CD4-positive, alpha-beta T cell treated with Interleukin-17A for 4 hours (primary cell): ENCODE results near the gene TENM4.
"Not testable (repeated sequence)": the region's sequence is repeated elsewhere in the genome, so short reads cannot be mapped to it uniquely, and the experiment has no call there.

ENCODE experiments used
- DNase-seq: peaks from one replicate; pipeline ENCODE4 v3.0.0-alpha.2; 2020; ENCODE audit warnings: mixed read lengths

TENM4 gene

DNA sequence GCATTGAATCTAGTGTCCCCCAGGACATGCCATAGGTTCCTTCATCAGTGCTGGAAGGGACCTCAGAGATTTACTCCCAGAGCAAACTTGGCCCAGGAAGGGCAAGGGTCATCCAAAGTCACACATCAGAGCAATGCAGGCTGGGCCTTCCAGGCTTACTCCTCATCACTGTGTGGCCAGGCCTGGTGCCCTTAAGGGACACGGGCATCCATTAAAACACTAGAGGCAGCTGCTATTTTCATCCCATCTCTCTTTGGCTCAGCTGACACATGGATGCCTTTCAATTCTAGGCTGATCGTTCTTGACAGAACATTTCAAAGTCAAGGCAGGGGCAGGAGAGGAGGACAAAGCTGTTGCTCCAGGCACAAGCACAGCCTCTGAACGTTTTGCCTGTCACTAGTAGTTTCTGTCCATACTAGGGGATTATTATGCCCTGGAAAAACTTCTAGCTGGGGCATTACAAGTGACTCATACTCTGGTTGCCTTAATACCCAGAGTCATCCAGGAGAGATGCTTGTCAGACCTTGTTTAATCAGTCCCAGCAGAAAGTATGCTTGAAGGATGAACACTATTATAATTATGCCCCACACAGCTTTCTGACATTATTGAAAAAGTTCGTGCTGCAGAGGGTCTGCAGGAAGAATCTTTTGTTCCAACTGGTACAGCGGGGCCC lies 240.3 kb downstream of the TENM4 start:
- DNase-seq: no peak

DNA sequence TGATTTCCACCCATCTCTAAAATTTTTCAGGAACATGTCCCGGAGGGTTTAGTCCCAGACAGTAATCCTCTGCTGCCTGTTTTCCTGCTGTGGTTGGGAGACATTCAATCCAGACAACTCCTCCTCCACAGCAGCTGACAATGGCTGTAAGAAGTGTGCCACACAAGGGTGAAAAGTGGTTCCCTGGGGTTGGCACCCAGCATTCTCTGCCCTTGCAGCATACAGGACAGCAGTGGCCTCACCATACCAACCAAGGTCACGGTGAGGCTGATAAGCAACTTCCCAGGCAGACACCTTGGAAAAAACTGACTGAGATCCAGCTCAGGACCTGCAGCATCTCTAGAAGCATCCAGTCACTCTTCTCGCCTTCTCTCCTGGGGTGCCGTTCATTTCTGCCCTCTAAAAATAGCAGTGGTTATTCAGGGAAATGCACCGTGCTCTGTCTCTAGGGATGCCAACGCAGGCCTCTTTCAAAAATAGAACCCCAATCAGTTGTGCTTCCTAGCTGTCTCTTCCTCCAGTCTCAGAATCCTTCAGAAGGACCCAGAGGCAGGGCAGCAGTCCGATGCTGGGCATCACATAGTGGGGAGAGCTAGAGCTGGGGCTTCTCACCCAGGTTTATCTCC lies 241.0 kb downstream of the TENM4 start:
- no peak for DNase-seq

DNA sequence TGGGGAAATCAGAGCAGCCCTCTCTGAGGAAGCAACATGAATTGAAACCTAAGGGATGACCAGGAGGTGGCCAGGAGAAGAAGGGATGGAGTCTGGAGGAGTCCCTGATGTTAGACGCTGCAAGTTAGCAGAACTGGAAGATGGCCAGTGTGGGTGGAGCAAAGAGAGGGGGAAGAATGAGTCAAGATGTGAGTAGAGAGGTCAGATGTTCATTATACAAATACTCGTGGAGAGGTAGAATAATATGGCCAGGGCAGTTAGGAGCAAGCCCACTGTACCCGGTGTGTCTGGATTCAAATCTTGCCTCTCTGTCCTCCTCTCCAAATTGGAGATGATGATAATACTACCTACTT lies 242.0 kb downstream of the TENM4 start:
- DNase-seq: no peak

DNA sequence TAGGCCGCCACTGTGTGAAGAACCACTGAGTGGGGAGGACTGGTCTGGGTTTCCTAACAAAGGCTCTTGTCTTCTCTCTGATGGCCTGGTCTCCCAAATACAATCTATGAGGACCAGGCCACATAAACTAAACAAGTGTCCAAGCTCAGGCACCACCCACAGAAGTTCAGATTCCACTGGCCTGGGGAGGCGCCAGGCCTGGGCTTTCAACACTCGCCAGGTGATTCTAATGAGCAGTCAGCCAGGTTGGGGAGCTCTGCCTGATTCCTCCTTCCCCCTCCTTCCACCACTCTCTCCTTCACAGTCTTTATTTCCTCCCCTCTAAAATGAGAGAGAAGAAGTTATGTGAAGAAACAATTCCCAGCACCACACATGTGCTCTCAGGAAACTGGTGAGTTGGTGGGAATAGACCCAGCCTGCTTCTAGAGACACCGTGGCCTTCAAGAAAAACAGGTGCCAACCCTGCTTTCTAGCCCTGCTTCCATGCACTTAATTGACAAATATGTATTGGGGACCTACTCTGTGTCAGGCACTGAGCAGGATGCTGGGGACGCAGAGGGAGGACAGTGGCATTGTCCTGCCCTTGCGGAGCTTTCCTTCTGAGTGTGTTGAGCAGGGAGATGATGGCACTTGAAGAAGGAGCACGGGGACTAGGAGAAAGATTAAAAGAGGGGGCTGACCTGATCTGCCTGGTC lies 242.5 kb downstream of the TENM4 start:
- no peak for DNase-seq

DNA sequence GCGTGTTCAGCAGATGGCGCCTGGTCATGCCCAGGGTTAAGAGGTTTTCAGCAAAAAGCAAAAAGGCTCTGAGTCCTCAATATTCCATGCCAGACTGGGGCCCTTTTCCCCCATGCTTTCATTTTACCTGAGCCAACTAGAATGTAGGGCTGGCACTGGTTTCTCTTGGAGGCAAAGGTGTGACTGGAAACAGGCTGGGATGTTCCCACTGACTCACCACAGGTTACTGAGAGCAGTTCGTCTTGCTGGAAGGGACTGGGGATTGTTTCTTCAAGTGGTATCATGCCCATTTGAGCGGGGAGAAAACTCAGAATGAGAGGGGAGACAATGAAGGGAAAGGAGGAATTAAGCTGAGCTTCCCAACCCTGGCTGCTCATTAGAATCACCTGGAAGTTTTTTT lies 243.9 kb downstream of the TENM4 start:
- DNase-seq: no peak

DNA sequence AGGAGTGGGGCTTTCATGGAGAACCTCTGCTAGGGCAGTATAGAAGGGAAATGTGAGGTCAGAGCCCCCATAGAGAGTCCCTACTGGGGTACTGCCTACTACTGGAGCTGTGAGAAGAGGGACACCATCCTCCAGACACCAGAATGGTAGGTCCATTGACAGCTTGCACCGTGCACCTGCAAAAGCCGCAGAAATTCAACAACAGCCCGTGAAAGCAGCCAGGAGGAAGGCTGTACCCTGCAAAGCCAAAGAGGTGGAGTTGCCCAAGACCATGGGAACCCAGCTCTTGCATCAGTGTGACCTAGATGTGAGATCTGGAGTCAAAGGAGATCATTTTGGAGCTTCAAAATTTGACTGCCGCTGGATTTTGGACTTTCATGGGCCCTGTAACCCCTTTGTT lies 245.6 kb downstream of the TENM4 start:
- DNase-seq: no peak

DNA sequence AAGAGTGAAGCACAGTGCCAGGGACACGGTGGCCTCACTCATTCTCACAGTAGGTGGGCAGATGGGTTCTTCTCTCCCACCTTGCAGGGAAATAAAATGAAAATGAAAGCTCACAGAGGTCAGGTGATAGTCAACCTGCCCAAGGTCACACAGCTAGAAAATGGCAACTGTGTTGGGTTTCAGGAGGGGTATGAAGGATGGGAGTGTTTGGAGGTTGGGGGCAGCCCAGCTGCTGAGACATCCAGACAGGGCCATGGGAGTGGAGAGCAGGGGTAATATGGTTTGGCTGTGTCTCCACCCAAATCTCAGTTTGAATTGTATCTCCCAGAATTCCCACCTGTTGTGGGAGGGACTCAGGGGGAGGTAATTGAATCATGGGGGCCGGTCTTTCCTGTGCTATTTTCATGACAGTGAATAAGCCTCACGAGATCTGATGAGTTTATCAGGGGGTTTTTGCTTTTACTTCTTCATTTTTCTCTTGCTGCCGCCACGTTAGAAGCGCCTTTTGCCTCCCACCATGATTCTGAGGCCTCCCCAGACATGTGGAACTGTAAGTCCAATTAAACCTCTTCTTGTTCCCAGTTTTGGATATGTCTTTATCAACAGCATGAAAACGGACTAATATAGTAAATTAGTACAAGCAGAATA lies 247.0 kb downstream of the TENM4 start:
- DNase-seq: no peak

DNA sequence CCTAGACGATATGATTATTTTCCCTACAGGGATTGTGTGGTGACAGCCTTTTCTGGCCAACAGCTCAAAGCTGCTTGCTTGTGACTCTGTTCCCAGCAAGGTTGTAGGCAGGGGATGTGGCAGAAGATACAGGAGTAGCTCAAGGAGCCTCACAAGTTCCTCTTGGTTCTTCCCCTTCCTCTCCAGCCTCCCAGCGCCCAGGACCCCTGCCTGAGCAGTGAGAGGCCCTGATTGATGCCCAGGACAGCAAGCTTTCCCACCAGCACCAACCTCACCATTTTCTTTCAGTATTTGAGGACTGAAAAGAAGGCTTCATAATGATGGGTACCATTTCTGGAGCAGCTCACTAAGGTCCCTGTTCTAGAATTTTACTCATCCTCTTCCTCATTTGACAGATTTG lies 248.0 kb downstream of the TENM4 start:
- no peak for DNase-seq

DNA sequence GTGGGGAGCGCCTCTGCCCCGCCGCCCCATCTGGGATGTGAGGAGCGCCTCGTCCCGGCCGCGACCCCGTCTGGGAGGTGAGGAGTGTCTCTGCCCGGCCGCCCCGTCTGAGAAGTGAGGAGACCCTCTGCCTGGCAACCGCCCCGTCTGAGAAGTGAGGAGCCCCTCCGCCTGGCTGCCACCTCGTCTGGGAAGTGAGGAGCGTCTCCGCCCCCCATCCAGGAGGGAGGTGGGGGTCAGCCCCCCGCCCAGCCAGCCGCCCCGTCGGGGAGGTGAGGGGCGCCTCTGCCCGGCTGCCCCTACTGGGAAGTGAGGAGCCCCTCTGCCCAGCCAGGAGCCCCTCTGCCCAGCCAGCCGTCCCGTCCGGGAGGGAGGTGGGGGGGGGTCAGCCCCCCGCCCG lies 249.1 kb downstream of the TENM4 start:
- not testable (repeated sequence) for DNase-seq

DNA sequence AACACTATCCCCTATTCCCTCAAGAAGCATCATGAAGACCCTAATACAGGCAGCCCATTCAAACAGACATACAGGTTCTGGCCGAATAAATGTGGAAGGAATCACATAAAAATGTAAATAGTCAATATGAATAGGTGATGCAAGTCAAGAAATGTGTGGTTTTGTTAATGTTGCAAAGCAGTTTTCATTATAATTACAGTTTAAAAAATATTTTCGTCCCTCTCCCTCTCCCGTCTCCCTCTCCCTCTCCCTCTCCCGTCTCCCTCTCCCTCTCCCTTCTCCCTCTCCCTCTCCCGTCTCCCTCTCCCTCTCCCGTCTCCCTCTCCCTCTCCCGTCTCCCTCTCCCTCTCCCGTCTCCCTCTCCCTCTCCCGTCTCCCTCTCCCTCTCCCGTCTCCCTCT lies 250.3 kb downstream of the TENM4 start:
- DNase-seq: not testable (repeated sequence)

DNA sequence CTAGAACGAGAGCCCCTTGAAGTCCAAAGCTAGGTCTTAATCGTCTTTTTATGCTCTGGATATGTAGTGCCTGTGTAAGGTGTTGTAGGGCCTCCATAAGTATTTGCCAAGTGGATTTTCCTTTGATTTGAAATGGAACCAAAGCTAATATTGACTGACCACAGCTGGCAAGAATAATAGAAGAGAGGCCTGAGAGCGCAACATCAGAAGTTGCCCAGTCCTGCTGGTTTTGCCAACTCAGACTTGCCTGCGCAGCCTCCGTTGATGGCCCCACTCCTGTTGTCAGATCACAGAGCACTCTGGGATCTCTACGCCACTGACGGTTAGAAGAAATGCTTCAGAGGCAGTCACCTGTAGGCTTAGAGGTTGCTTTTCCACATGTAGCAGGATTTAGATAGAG lies 251.2 kb downstream of the TENM4 start:
- no peak for DNase-seq

DNA sequence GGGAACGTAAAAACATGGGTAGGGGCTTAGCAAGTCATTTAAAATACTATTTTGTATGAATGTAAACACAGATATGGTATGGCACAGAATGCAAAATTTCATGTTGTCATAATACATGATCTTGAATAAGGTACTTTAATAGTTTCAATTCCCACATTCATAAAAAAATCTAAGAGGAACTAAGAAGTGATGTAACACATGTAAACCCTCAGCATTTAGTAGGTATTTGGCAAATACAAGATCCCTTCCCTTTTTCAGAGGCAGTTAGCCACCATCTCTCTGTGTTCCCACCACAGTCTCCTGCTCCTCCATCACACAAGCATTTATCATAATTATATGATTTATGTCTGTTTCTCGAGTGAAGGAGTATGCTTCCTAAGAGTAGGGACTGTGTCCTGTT lies 251.8 kb downstream of the TENM4 start:
- no peak for DNase-seq

DNA sequence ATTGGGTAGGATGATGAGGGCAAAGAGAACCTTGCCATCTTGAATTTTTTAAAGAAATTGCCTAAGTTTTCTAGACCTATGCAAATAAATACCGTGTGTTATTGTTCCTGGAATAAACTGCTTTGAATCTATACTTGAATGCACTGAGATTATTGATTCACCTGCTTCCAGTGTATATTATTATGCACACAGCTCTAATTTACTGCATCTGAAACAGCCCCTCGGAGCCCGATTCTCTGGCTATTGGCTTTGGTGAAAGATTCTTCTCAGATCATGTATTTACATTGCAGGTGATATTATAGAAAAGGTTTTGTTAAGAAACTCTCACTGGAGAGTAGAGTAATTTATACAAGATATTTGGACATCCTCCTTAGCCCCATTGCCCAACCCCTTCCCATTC lies 254.2 kb downstream of the TENM4 start:
- no peak for DNase-seq

DNA sequence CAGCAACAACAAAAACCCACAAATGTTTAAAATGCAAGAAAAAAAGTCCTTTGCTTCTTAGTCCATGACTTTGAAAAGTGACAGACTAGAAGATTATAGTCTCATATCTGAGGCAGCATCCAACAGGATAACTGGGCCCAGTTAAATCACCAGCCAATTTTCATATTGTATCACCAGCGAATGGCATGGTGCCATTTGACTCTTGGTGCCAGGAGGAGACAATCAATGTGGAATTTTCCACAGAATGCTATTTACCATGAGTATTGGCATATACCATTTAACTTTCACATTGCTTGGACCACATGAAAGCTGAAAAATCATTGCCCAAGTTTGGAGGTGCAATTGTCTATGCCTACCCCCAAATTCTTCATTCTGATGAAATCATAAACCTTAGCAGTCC lies 255.5 kb downstream of the TENM4 start:
- no peak for DNase-seq

DNA sequence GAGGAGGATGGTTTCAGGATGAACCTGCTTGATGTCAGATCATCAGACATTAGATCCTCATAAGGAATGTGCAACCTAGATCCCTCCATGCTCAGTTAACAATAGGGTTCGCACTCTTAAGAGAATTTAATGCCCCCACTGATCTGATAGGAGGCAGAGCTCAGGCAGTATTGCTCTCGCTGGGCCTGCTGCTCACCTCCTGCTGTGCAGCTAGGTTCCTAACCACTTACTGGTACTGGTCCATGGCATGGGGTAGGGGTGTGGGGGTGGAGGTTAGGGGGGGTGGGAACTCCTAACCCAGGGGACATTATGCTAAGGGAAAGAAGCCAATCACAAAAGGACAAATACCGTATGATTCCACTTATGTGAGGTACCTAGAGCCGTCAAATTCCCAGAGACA lies 256.5 kb downstream of the TENM4 start:
- no peak for DNase-seq

DNA sequence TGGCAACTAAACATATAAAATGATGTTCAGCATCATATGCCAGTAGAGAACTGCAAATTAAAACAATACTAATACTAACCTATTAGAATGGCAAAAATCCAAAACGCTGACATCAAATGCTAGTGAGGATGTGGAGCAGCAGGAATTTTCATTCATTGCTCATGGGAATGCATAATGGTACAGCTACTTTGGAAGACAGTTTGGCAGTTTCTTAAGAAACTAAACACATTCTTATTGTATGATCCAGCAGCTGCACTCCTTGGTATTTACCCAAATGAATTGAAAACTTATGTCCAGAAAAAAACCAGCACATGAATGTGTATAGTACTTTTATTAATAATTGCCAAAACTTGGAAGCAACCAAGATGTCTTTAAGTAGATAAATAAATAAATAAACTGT lies 258.0 kb downstream of the TENM4 start:
- no peak for DNase-seq

DNA sequence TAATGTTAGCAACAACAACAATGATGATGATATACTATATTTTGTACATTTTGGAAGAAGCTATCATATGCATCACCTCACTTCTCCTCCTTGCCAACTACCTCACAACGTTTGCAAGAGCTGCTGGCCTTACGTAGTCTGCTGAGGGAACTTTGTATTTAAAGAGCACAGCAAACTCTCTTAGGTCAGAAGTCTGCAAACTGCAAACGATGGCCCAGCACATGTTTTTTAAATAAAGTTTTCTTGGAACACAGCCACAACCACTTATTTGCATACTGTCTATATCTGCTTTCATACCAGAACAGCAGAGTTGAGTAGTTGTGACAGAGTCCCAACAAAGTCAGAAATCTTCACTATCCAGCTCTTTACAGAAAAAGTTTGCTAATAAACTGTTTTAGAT lies 261.7 kb downstream of the TENM4 start:
- DNase-seq: no peak

DNA sequence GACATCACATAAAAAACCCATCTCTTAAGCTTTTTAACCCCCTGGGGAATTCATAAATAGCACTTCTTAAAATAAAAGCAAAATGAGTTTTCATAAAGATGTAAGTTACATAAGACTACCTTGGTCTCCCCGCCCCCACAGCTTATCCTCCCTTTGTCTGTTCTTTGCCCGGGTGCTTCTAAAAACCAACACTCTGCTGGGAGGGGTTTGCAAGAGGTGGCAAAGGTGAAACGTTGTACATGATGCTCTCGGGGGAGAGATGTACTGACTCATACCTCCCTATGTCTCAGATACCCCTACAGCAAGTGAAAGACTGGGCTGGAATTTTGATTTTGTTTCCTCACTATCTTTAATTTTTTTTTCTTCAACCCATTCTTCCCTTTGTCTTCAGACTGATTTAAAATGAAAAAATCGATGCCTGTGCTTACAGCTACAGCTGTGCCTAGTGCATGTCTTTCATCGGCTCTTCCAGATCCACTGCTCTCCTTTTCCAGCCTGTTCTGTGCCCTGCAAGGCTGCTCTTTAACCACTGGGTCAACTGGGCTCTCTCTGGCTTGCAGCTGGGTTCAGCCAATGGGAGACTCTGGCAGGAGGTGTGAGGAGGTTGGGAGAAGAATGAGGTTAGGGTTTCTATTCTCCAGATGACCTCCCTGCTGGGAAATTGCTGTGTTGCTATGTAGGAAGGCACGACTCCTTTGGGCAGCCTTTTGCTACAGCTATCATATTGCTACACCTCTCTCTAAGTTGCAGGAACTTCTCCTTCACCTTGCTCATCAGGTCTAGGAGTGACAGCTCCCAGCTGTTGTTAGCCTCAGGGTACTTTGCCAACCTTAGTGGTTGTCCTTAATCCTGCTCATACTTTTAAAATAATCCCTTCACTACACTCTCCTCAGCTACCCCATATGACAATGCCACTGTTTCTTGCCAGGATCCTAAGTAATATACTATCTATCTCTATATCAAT lies 266.5 kb downstream of the TENM4 start:
- DNase-seq: no peak

DNA sequence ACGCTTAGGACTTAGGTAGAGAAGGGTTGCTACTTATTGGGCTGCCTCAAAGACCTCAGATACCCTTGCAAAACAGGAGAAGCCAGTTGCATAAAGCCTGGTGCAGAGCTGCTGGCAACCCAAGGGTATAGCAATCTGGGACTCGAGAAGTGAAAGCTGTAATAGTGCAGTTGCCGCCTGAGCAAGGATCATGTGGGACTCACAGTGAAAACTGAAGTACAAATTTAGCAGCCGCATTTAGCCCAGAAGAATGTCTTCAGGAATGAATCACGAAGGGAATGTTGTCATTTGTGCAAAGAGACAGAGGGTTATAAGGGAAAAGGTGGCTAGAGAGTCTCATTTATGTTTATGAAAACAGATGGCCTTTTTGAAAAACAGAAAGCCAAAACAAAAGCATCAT lies 267.2 kb downstream of the TENM4 start:
- DNase-seq: no peak

DNA sequence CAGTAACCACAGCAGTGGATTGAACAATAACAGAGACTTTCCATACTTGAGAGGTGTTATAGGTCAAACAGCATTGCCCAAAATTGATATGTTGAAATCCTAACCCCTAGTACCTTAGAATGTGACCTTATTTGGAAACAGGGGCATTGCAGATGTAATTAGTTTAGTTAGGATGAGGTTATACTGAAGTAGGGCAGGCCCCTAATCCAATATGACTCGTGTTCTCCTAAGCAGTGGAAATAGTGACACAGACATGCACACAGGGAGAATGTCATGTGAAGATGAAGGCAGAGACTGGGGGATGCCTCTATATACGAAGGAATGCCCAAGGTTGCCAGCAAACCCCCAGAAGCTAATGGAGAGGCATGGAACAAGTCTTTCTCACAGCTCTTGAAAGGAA lies 270.5 kb downstream of the TENM4 start:
- DNase-seq: no peak

DNA sequence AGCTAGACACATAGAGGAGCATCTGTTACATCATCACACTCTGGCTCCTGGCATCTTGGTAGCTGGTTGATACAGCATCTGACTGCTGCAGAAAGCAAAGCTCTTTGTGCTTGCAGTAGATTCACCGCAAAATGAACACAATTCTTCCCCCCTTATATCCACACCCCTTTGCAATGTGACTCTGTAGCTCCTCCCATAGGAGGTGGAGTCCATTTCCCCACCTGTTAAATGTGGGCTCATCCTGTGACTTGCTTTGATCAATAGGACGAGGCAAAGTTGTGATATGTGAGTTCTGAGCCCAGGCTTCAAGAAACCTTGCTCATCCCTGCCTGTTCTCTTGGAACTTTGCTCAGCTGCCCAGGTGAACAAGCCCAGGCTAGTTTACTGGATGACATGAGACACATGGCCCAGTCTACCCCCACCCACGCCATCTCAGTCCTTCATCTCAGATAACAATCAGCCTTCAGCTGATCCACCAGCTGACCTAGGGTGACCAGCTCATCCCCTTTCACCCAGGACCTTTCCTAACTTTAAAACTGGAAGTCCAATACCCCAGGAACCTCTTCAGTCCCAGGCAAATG lies 272.2 kb downstream of the TENM4 start:
- DNase-seq: no peak

DNA sequence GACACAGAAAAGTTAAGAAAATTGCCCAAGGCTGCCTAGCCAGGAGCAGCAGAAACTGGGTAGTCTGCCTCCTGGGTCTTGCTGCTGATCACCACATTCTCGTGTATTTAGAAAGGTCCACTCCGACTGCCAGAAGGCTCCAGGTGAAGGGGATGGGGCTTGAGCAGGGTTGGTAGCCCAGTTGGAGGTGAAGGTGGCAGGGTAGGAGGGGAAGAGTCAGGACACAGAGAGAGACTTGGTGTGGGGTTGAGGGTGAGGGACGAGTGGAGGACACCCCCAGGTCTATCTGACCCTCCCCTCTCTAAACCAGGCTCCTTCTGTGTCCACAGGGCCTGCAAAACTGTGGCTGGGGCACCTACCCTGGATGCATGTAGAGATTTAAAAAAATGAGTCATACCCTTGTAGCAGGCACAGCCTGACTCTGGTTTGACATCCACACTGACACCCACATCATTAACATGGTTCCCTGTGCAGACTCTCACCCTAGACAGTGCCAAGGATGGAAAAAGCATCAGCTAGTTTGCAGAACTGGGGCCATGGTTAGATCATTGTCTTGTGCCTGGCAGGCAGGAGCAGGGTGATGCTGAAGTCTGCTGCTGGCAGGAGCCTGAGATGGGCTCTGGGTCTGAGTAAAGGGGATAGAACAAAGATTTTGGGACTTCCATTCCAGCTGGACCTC lies 273.2 kb downstream of the TENM4 start:
- no peak for DNase-seq
